HepG2 (cell line): Measurements from ENCODE around the gene BHMT. TPM values are rescaled to one million over a fixed set of nuclear protein-coding genes. Genes with fewer than 3 reads are reported as not detected.
A peak's percentile ranks its signal among the peaks of the same experiment; 100 is the strongest.

Experiments
- BCLAF1 ChIP-seq: fragments of 450-650 bp; IDR thresholded peaks from 2 replicates; pipeline ENCODE4 v1.6.1; 2017; ENCODE audit warnings: mild to moderate bottlenecking
- BRD4 ChIP-seq: sonication (generic); formaldehyde crosslinking; IDR thresholded peaks from 2 replicates; pipeline ENCODE4 v1.4.0; 2020; ENCODE audit warnings: missing genetic modification reagents
- CENPT ChIP-seq: sonication (generic); formaldehyde crosslinking; IDR thresholded peaks from 2 replicates; pipeline ENCODE4 v1.8.0; 2022; ENCODE audit warnings: low read depth, mild to moderate bottlenecking, moderate library complexity, missing genetic modification reagents
- DPF2 ChIP-seq: sonication (generic); formaldehyde crosslinking; IDR thresholded peaks from 2 replicates; pipeline ENCODE4 v1.4.0; 2020; ENCODE audit warnings: mild to moderate bottlenecking, low read depth, missing genetic modification reagents, borderline replicate concordance
- FOXA3 ChIP-seq: IDR thresholded peaks from 2 replicates; pipeline ENCODE4 v1.6.1; 2016; ENCODE audit warnings: missing genetic modification reagents, missing compliant biosample characterization
- NCOA1 ChIP-seq: sonication (generic); formaldehyde crosslinking; IDR thresholded peaks from 2 replicates; pipeline ENCODE4 v1.9.0; 2021; ENCODE audit warnings: missing genetic modification reagents
- RAD51 ChIP-seq: fragments of 450-650 bp; IDR thresholded peaks from 2 replicates; pipeline ENCODE4 v1.6.1; 2016; ENCODE audit warnings: borderline replicate concordance
- RBM22 ChIP-seq: fragments of 200-400 bp; formaldehyde crosslinking; optimal IDR thresholded peaks from 2 replicates; pipeline ENCODE3; 2017; ENCODE audit warnings: mild to moderate bottlenecking, low read length, moderate library complexity
- REXO4 ChIP-seq: sonication (generic); formaldehyde crosslinking; IDR thresholded peaks from 2 replicates; pipeline ENCODE4 v1.8.0; 2022; ENCODE audit warnings: missing genetic modification reagents, mild to moderate bottlenecking, borderline replicate concordance
- SALL2 ChIP-seq: sonication (generic); formaldehyde crosslinking; IDR thresholded peaks from 2 replicates; pipeline ENCODE4 v1.8.1; 2023; ENCODE audit warnings: mild to moderate bottlenecking, missing genetic modification reagents, inconsistent platforms
- SIN3B ChIP-seq: fragments of 150-350 bp; IDR thresholded peaks from 2 replicates; pipeline ENCODE4 v1.6.1; 2014; ENCODE audit warnings: low read length
- SMARCC2 ChIP-seq: fragments of 450-650 bp; IDR thresholded peaks from 2 replicates; pipeline ENCODE4 v1.6.1; 2017; ENCODE audit warnings: antibody characterized with exemption, mild to moderate bottlenecking
- SOX13 ChIP-seq, 3 experiments: fragments of 450-650 bp in 1 of 3; sonication (generic) in 1 of 3; formaldehyde crosslinking in 1 of 3; IDR thresholded peaks in 2 of 3; conservative IDR thresholded peaks in 1 of 3; 2 replicates each; pipeline versions ENCODE4 v1.5.0 to v1.6.1; 2016 to 2020; ENCODE audit warnings: antibody characterized with exemption in 1 of 3, mild to moderate bottlenecking in 1 of 3, missing compliant biosample characterization in 1 of 3, missing genetic modification reagents in 1 of 3, moderate library complexity in 1 of 3
- SP140L ChIP-seq: sonication (generic); formaldehyde crosslinking; IDR thresholded peaks from 2 replicates; pipeline ENCODE4 v1.4.0; 2020; ENCODE audit warnings: missing genetic modification reagents, borderline replicate concordance
- SRSF4 ChIP-seq: fragments of 200-400 bp; formaldehyde crosslinking; IDR thresholded peaks from one replicate; pipeline ENCODE4 v1.6.1; 2018; ENCODE audit warnings: mild to moderate bottlenecking, low read depth, low read length, moderate library complexity; ENCODE audit not compliant: poor library complexity, severe bottlenecking
- TAF1 ChIP-seq: sonication (generic); formaldehyde crosslinking; IDR thresholded peaks from 2 replicates; pipeline ENCODE4 v1.4.0; 2020; ENCODE audit warnings: missing genetic modification reagents
- ZKSCAN1 ChIP-seq: fragments of 150-350 bp; IDR thresholded peaks from 2 replicates; pipeline ENCODE4 v1.6.1; 2014; ENCODE audit warnings: low read length
- ZNF143 ChIP-seq: sonication (generic); formaldehyde crosslinking; IDR thresholded peaks from 2 replicates; pipeline ENCODE4 v1.4.0; 2020; ENCODE audit warnings: missing genetic modification reagents
- ZNF326 ChIP-seq: sonication (generic); formaldehyde crosslinking; IDR thresholded peaks from 2 replicates; pipeline ENCODE4 v1.4.0; 2020; ENCODE audit warnings: missing genetic modification reagents, borderline replicate concordance
- ZNF558 ChIP-seq: sonication (generic); formaldehyde crosslinking; IDR thresholded peaks from 2 replicates; pipeline ENCODE4 v1.9.0; 2022; ENCODE audit warnings: mild to moderate bottlenecking, missing genetic modification reagents, borderline replicate concordance
- ZSCAN22 ChIP-seq: sonication (generic); formaldehyde crosslinking; IDR thresholded peaks from 2 replicates; pipeline ENCODE4 v1.4.0; 2020; ENCODE audit warnings: mild to moderate bottlenecking, missing genetic modification reagents
- polyA plus RNA-seq, 8 experiments: library from polyadenylated mRNA; depleted of rRNA in 3 of 8; stranded (reverse) in 7 of 8; unstranded in 1 of 8; fragments of >200 nt; fragmentation: Illumina TruSeq in 4 of 8; extraction: Trizol in 4 of 8; gene quantifications; 2 replicates each; pipeline versions ENCODE4 v1.2.1 to v1.2.3, GENCODE V29; 2011 to 2016; ENCODE audit warnings: low read depth in 4 of 8, missing spikeins in 1 of 8, mixed read lengths in 1 of 8; ENCODE audit not compliant: insufficient read depth in 1 of 8
- total RNA-seq, 5 experiments: library from RNA; depleted of rRNA; stranded (reverse); fragments of >200 nt; fragmentation: Illumina TruSeq; extraction: Trizol; gene quantifications; 2 replicates each; pipeline ENCODE4 v1.2.3, GENCODE V29; 2016; ENCODE audit warnings: low read depth in 1 of 5
- TF ChIP-seq, protein P1 (sequence below), 2 experiments: sonication (generic) in 1 of 2; formaldehyde crosslinking in 1 of 2; IDR thresholded peaks; 2 replicates each; pipeline versions ENCODE4 v1.4.0 to v1.6.1; 2018 to 2020; ENCODE audit warnings: missing genetic modification reagents in 2 of 2, borderline replicate concordance in 1 of 2, low read depth in 1 of 2, mild to moderate bottlenecking in 1 of 2, missing biosample characterization in 1 of 2
- TF ChIP-seq, protein P2 (sequence below), 2 experiments: fragments of 450-650 bp in 1 of 2; sonication (generic) in 1 of 2; formaldehyde crosslinking; IDR thresholded peaks; 2 replicates each; pipeline versions ENCODE4 v1.5.0 to v1.8.0; 2020 to 2022; ENCODE audit warnings: mild to moderate bottlenecking in 1 of 2, missing genetic modification reagents in 1 of 2

The BHMT gene
- total and polyA plus RNA-seq, 2 of the 13 experiments (the other 11 are each of a cell fraction or from before 2014, with no cell fraction given): 0.40 to 6.4 TPM

DNA sequence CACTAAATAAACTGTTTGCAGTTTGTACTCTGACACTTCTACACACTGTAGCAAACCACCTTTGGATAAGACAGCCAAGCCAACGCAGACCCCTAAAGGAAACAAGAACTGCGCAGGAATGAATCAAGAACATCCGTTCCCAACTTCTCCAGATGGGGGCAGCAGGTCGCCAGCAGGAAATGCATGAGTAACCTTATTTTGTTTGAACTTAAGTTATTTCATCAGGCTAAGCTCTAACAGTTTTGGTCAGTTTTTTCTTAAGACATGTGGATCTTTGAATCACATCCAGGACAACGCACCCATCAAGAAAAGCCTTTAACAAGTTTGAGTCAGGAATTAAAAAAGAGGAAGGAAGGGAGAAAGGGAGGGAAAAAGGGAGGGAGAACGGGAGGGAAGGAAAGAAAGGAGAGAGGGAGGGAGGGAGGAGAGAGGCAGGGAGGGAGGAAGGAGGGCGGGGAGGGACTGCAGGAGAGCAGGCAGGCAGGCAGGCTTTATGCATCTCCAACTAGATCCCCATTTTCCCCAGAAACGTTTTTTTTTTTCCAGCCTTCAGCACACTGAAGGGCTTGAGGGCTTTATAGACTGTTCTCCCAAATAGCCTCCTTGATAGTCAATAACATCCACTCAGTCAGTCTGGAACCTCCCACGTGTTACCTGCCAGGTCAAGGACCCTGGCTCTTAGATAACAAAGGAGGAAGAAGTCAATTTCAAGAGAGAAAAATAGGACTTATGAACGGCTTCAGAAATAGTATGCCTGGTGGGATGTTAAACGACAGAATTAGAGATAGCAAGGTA lies 22.2 kb downstream of the BHMT start (continued):
- TF ChIP-seq SOX13 (IDR thresholded peaks at IDR 0.05) (no peak), SOX13 (CRISPR knock-in tag; conservative IDR thresholded peaks at IDR 0.05 in 1 of 2, IDR thresholded peaks at IDR 0.05 in 1 of 2) (no peak; a peak in 1 of 4 replicates), CENPT (no peak), ZNF143 (CRISPR knock-in tag) (no peak), FOXA3 (CRISPR knock-in tag) (0 out of 2 replicates have a peak, but pooled peaks have one; percentile 1), BRD4 (CRISPR knock-in tag) (no peak), DPF2 (CRISPR knock-in tag) (no peak), SMARCC2 (no peak), RBM22 (no peak), ZKSCAN1 (no peak), SRSF4 (no peak), SIN3B (no peak), BCLAF1 (no peak), SP140L (0 out of 2 replicates have a peak, but pooled peaks have one; percentile 21), ZNF558 (no peak), RAD51 (no peak), ZSCAN22 (CRISPR knock-in tag) (no peak), TAF1 (no peak), NCOA1 (no peak), REXO4 (no peak), ZNF326 (no peak), SALL2 (CRISPR knock-in tag) (no peak)
- TF ChIP-seq, protein P1, sequence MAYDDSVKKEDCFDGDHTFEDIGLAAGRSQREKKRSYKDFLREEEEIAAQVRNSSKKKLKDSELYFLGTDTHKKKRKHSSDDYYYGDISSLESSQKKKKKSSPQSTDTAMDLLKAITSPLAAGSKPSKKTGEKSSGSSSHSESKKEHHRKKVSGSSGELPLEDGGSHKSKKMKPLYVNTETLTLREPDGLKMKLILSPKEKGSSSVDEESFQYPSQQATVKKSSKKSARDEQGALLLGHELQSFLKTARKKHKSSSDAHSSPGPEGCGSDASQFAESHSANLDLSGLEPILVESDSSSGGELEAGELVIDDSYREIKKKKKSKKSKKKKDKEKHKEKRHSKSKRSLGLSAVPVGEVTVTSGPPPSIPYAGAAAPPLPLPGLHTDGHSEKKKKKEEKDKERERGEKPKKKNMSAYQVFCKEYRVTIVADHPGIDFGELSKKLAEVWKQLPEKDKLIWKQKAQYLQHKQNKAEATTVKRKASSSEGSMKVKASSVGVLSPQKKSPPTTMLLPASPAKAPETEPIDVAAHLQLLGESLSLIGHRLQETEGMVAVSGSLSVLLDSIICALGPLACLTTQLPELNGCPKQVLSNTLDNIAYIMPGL (CRISPR knock-in tag; IDR thresholded peaks at IDR 0.05; ENCODE audit: borderline replicate concordance in 1 of 2, low read depth in 1 of 2): peak in 1 of 2 experiments; percentile 67; a peak in 2 of 4 replicates
- TF ChIP-seq, protein P2, sequence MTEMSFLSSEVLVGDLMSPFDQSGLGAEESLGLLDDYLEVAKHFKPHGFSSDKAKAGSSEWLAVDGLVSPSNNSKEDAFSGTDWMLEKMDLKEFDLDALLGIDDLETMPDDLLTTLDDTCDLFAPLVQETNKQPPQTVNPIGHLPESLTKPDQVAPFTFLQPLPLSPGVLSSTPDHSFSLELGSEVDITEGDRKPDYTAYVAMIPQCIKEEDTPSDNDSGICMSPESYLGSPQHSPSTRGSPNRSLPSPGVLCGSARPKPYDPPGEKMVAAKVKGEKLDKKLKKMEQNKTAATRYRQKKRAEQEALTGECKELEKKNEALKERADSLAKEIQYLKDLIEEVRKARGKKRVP (CRISPR knock-in tag; IDR thresholded peaks at IDR 0.05): peak in 1 of 2 experiments; percentile 79; a peak in 2 of 4 replicates
